Sigmoid colon (tissue), 7 donors: ENCODE results near the gene KRTAP10-3. TPM values are rescaled to one million over a fixed set of nuclear protein-coding genes. Genes with fewer than 3 reads are reported as not detected.

Experiments used
- DNase-seq: peaks from one replicate; pipeline ENCODE4 v3.0.0-alpha.2; 2019
- H3K27ac ChIP-seq, 4 donors: fragments of 200-600 bp; sonication (generic); one replicate each; pipeline ENCODE4 v1.5.1; 2016 to 2019; ENCODE audit warnings: mild to moderate bottlenecking in 1 of 4
- H3K27me3 ChIP-seq, 3 donors: fragments of 200-600 bp; sonication (generic); one replicate each; pipeline ENCODE4 v1.5.1; 2019; ENCODE audit warnings: mild to moderate bottlenecking in 1 of 3
- H3K36me3 ChIP-seq, 4 donors: fragments of 200-600 bp; sonication (generic); one replicate each; pipeline ENCODE4 v1.5.1; 2016 to 2019
- H3K4me1 ChIP-seq, 4 donors: fragments of 200-600 bp; sonication (generic); one replicate each; pipeline ENCODE4 v1.5.1; 2017 to 2019
- H3K4me3 ChIP-seq, 4 donors: fragments of 200-600 bp; sonication (generic); one replicate each; pipeline ENCODE4 v1.5.1; 2017 to 2019; ENCODE audit warnings: mild to moderate bottlenecking in 2 of 4, moderate library complexity in 1 of 4
- H3K9me3 ChIP-seq, 4 donors: fragments of 200-600 bp in 3 of 4; sonication (generic) in 3 of 4; one replicate each; pipeline versions ENCODE4 v1.5.1 to v1.6.1; 2013 to 2019
- EP300 ChIP-seq, 4 donors: sonication (generic); formaldehyde crosslinking; IDR thresholded peaks; one replicate each; pipeline ENCODE4 v1.6.1; 2017; ENCODE audit warnings: antibody characterized with exemption in 4 of 4
- POLR2A ChIP-seq, 2 donors: fragments of 450-650 bp; IDR thresholded peaks; one replicate each; pipeline ENCODE4 v1.6.1; 2016; ENCODE audit warnings: antibody characterized with exemption in 2 of 2, mild to moderate bottlenecking in 2 of 2, moderate library complexity in 2 of 2
- POLR2AphosphoS5 ChIP-seq, 4 donors: sonication (generic); formaldehyde crosslinking; IDR thresholded peaks; one replicate each; pipeline ENCODE4 v1.6.1; 2017; ENCODE audit warnings: antibody characterized with exemption in 4 of 4
- WGBS, 2 donors: extraction: QIAGEN DNeasy Blood & Tissue Kit; methylation state at CpG; one replicate each; pipeline ENCODE4 v1.1.7; 2013; 5-methylcytosine and 5-hydroxymethylcytosine counted together
- intact Hi-C: fragments of 100-400 bp; cut with DNase I; formaldehyde crosslinking; loops from one replicate; pipeline ENCODE4 v1.15.1; 2023
- polyA plus RNA-seq, 3 donors: library from polyadenylated mRNA; stranded (reverse); fragments of 200-250 nt; gene quantifications; one replicate each; pipeline ENCODE4 v1.2.3, GENCODE V29; 2013
- total RNA-seq, 4 donors: library from RNA; depleted of rRNA; stranded (reverse); fragments of >200 nt; gene quantifications; one replicate each; pipeline ENCODE4 v1.1.0, GENCODE V29; 2016
- TF ChIP-seq, protein P1 (sequence below), 4 experiments: fragments of 450-650 bp in 3 of 4; fragments of 200-600 bp in 1 of 4; IDR thresholded peaks; one replicate each; pipeline ENCODE4 v1.5.1; 2016 to 2019; ENCODE audit warnings: antibody characterized with exemption in 4 of 4, mild to moderate bottlenecking in 3 of 4, moderate library complexity in 2 of 4
- donor health status: healthy with polysubstance abuse.
- donor health status: Bipolar disorder and iron deficiency.
- donor health status: healthy.

KRTAP10-3 gene, protein sequence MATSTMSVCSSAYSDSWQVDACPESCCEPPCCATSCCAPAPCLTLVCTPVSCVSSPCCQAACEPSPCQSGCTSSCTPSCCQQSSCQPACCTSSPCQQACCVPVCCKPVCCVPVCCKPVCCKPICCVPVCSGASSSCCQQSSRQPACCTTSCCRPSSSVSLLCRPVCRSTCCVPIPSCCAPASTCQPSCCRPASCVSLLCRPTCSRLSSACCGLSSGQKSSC
- under 1 TPM in 1 of 4 donors, not detected in 3; 0.66 TPM for total RNA-seq
- not detected for polyA plus RNA-seq

DNA sequence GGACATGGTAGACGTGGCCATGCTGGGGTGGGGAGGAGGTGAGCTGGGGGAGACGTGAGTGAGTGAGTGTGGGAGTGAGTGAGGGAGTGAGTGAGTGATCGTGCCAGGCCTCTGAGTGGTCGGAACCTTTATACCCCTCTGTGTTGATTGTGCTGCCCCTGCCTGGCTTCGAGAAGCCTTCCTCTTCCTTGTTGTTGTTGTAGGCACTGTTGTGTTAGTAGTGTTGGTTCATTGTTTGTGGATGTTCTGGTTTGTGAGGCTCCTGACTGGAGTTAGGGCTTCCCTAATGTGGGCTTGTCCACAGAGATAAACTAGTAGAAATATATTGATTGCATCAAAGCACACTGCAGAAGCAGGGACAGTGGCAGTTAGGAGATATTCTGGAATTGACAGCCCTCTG is at the start of gene KRTAP10-3:
Gene KRTAP10-3, minus strand, starts transcription at position 101 of the 400 bp plus-strand sequence. Its CDS starts 80 bp downstream, at position 21.
- no peaks in the 10 kb centered on the region for H3K36me3 ChIP-seq
- H3K27ac ChIP-seq, result no peak within 1 kb of the TSS
- H3K4me1 ChIP-seq, result no peaks in the 10 kb centered on the region
- peaks cover 0 to 36% (median 0%) of the 10 kb centered on the region in 3 donors for H3K27me3 ChIP-seq
- WGBS, 2 donors, result 65 to 73% methylated on average over 5 of the region's 5 CpGs
- no peak within 1 kb of the TSS for H3K4me3 ChIP-seq
- intact Hi-C loops, result no loop called here
- TF ChIP-seq POLR2AphosphoS5 (IDR thresholded peaks at IDR 0.05) (no peak), EP300 (IDR thresholded peaks at IDR 0.05) (no peak), POLR2A (IDR thresholded peaks at IDR 0.05) (no peak)
- TF ChIP-seq, protein P1, sequence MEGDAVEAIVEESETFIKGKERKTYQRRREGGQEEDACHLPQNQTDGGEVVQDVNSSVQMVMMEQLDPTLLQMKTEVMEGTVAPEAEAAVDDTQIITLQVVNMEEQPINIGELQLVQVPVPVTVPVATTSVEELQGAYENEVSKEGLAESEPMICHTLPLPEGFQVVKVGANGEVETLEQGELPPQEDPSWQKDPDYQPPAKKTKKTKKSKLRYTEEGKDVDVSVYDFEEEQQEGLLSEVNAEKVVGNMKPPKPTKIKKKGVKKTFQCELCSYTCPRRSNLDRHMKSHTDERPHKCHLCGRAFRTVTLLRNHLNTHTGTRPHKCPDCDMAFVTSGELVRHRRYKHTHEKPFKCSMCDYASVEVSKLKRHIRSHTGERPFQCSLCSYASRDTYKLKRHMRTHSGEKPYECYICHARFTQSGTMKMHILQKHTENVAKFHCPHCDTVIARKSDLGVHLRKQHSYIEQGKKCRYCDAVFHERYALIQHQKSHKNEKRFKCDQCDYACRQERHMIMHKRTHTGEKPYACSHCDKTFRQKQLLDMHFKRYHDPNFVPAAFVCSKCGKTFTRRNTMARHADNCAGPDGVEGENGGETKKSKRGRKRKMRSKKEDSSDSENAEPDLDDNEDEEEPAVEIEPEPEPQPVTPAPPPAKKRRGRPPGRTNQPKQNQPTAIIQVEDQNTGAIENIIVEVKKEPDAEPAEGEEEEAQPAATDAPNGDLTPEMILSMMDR (IDR thresholded peaks at IDR 0.05), result no peak
- peaks cover 0 to 3% (median 0%) of the 10 kb centered on the region in 4 donors for H3K9me3 ChIP-seq
- DNase-seq, result no peak

DNA sequence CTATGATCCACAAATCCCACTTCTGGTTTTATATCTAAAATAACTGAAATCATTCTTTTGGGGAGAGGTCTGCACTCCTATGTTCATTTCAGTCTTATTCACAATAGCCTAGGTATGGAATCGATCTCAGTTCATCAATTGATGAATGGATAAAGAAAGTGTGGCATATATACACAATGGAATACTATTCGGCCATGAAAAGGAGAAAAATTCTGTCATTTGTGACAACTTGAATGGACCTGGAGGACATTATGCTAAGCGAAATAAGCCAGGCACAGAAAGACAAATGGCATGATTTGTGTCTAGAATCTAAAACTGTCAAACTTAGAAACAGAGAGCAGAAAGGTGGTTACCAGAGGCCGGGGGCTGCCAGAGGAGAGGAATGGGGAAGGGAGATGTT is 47.9 kb upstream of the KRTAP10-3 start:
- no peak for DNase-seq
- intact Hi-C loops, result no loop called here
- Histone ChIP-seq H3K27ac (no peak overlapping the region), H3K36me3 (no peaks in the 10 kb centered on the region), H3K4me1 (no peaks in the 10 kb centered on the region), H3K9me3 (peaks cover 0 to 15% (median 0%) of the 10 kb centered on the region in 4 donors), H3K27me3 (peaks cover 0 to 27% (median 11%) of the 10 kb centered on the region in 3 donors), H3K4me3 (no peak overlapping the region)
- WGBS, 2 donors, result 78 to 81% methylated on average over 4 of the region's 4 CpGs
- TF ChIP-seq POLR2A (IDR thresholded peaks at IDR 0.05), result no peak
- TF ChIP-seq, protein P1 (IDR thresholded peaks at IDR 0.05), result no peak
- TF ChIP-seq EP300 (IDR thresholded peaks at IDR 0.05), result no peak
- TF ChIP-seq POLR2AphosphoS5 (IDR thresholded peaks at IDR 0.05), result no peak

DNA sequence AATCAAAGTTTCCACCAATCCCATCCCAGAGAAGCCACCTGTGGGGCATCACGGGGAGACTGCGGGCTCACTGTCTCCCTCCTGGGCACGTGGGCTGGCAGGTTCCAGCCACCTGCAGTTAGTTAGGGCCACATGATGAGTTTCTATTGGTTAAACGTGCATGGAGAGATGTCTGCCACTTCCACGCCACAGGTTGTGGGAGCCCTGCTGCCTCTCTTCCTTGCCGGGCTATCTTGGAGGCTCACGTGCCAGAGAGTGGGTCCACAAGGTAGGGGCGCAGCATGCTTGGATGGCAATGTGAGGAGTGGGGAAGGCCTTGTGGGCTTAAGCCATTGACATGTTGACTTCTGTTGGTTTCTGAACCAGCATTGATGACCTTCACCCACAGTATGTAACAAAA is 45.3 kb upstream of the KRTAP10-3 start:
- DNase-seq, result no peak

DNA sequence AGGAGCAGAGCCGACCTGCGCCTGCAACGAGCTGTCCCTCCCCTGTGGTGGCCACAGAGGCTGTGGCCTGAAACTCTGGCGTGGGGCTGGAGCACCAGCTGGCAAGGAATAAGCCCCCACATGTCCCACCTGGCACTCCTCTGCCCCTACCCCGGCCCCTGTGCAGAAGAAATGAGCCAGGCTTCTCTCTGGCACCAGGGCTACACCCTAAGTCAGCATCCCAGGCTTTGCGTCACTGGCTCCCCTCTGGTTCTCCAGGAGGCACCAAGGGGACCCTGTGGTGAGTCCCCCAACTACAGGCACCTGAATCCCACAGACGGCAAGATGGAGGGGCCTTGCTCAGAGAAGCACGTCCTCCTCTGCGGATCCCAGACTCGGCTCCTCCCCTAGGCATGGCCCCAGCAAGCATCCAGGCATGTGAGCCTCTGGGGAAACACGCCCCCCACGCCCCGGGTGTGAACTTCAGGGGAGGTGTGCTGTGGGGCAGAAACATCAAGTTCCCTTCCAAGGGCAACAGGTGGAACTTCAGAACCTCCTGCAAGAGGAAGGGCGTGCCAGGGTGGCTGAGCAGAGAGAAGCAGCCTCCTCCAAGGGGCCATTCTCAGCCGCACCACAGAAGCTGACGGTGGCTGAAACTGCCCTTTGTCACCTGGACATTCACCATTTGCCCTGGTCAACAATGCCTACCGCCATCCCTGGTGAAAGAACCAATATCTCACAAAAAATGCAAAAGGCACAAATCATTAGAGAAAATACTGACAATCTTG is 44.7 kb upstream of the KRTAP10-3 start:
- Histone ChIP-seq H3K27ac (no peak overlapping the region), H3K27me3 (peaks cover 0 to 39% (median 15%) of the 10 kb centered on the region in 3 donors)
- WGBS, 2 donors, result 42 to 63% methylated on average over 17 of the region's 17 CpGs

More for the DNA sequence above, 45.3 kb upstream of the KRTAP10-3 start:
- Histone ChIP-seq H3K27ac (no peak overlapping the region), H3K9me3 (no peaks in the 10 kb centered on the region), H3K27me3 (peaks cover 0 to 39% (median 15%) of the 10 kb centered on the region in 3 donors), H3K4me1 (no peaks in the 10 kb centered on the region), H3K36me3 (no peaks in the 10 kb centered on the region), H3K4me3 (no peak overlapping the region)
- intact Hi-C loops, result no loop called here
- 80 to 86% methylated on average over 8 of the region's 8 CpGs for WGBS, 2 donors
- TF ChIP-seq, protein P1 (IDR thresholded peaks at IDR 0.05), result no peak
- no peak for TF ChIP-seq POLR2A (IDR thresholded peaks at IDR 0.05)
- TF ChIP-seq EP300 (IDR thresholded peaks at IDR 0.05), result no peak
- no peak for TF ChIP-seq POLR2AphosphoS5 (IDR thresholded peaks at IDR 0.05)

More for the DNA sequence above, 44.7 kb upstream of the KRTAP10-3 start:
- Histone ChIP-seq H3K4me3 (no peak overlapping the region), H3K36me3 (no peaks in the 10 kb centered on the region), H3K4me1 (no peaks in the 10 kb centered on the region), H3K9me3 (no peaks in the 10 kb centered on the region)
- DNase-seq, result no peak
- TF ChIP-seq, protein P1 (IDR thresholded peaks at IDR 0.05), result no peak
- TF ChIP-seq POLR2A (IDR thresholded peaks at IDR 0.05), result no peak
- TF ChIP-seq EP300 (IDR thresholded peaks at IDR 0.05), result no peak
- TF ChIP-seq POLR2AphosphoS5 (IDR thresholded peaks at IDR 0.05), result no peak
- intact Hi-C loops, result no loop called here
